Neutrophil (primary cell): ENCODE measurements around the gene TBL1XR1.

Source experiments
- H3K27ac ChIP-seq: fragments of 200-600 bp; sonication (generic); 2 replicates; pipeline ENCODE4 v1.5.1; 2016; ENCODE audit warnings: mild to moderate bottlenecking, moderate library complexity
- H3K27me3 ChIP-seq: fragments of 200-600 bp; sonication (generic); 2 replicates; pipeline ENCODE4 v1.6.0; 2016; ENCODE audit warnings: mild to moderate bottlenecking
- H3K36me3 ChIP-seq: fragments of 200-600 bp; sonication (generic); 2 replicates; pipeline ENCODE4 v1.5.1; 2017
- H3K4me1 ChIP-seq, 2 experiments: fragments of 200-600 bp in 1 of 2; sonication (generic) in 1 of 2; 1 replicate in 1 of 2; 2 replicates in 1 of 2; pipeline versions ENCODE4 v1.5.1 to v1.6.1; 2013 to 2016; ENCODE audit warnings: low read depth in 1 of 2, low read length in 1 of 2, mild to moderate bottlenecking in 1 of 2, moderate library complexity in 1 of 2; ENCODE audit not compliant: control insufficient read depth in 1 of 2, insufficient read depth in 1 of 2
- H3K4me3 ChIP-seq, 2 experiments: fragments of 200-600 bp in 1 of 2; sonication (generic) in 1 of 2; 1 replicate in 1 of 2; 2 replicates in 1 of 2; pipeline ENCODE4 v1.5.1; 2013 to 2016; ENCODE audit warnings: low read depth in 1 of 2, low read length in 1 of 2, mild to moderate bottlenecking in 1 of 2, moderate library complexity in 1 of 2
- H3K9me3 ChIP-seq: fragments of 200-600 bp; sonication (generic); 2 replicates; pipeline ENCODE4 v1.5.1; 2016
- CTCF ChIP-seq: fragments of 200-600 bp; sonication (generic); IDR thresholded peaks from 2 replicates; pipeline ENCODE4 v1.5.1; 2016; ENCODE audit warnings: antibody characterized with exemption

TBL1XR1 gene

GRCh38 chr3:177104299-177104992 is 92.8 kb downstream of the TBL1XR1 start:
- TF ChIP-seq CTCF = no peak
- Histone ChIP-seq H3K4me1 (peaks cover 11 to 13% of the 10 kb centered on the region in 2 experiments), H3K4me3 (no peak overlapping the region), H3K36me3 (no peaks in the 10 kb centered on the region), H3K27me3 (no peaks in the 10 kb centered on the region), H3K9me3 (no peaks in the 10 kb centered on the region), H3K27ac (no peak overlapping the region)

- no peaks in the 10 kb centered on the region for H3K27me3 ChIP-seq
- no peaks in the 10 kb centered on the region for H3K36me3 ChIP-seq
- TF ChIP-seq CTCF = no peak
- H3K27ac ChIP-seq = no peak overlapping the region
- H3K4me3 ChIP-seq = no peak overlapping the region
- H3K4me1 ChIP-seq = no peaks in the 10 kb centered on the region
- H3K9me3 ChIP-seq = no peaks in the 10 kb centered on the region
These were observed 94.7 kb downstream of the TBL1XR1 start for GRCh38 chr3:177102553-177102952.

- Histone ChIP-seq H3K4me1 (no peaks in the 10 kb centered on the region), H3K27ac (no peak overlapping the region), H3K36me3 (no peaks in the 10 kb centered on the region), H3K9me3 (no peaks in the 10 kb centered on the region), H3K4me3 (no peak overlapping the region), H3K27me3 (no peaks in the 10 kb centered on the region)
- no peak for TF ChIP-seq CTCF
These were observed 98.7 kb downstream of the TBL1XR1 start for GRCh38 chr3:177098551-177098950.

GRCh38 chr3:177096615-177097014 is 100.7 kb downstream of the TBL1XR1 start:
- Histone ChIP-seq H3K9me3 (no peaks in the 10 kb centered on the region), H3K4me1 (peaks cover 0 to 3% of the 10 kb centered on the region in 2 experiments), H3K36me3 (no peaks in the 10 kb centered on the region), H3K27me3 (no peaks in the 10 kb centered on the region), H3K27ac (peak overlapping the region; percentile 25), H3K4me3 (no peak overlapping the region)
- no peak for TF ChIP-seq CTCF

- Histone ChIP-seq H3K9me3 (no peaks in the 10 kb centered on the region), H3K4me3 (no peak overlapping the region), H3K4me1 (peaks cover 10 to 21% of the 10 kb centered on the region in 2 experiments), H3K36me3 (no peaks in the 10 kb centered on the region), H3K27ac (no peak overlapping the region), H3K27me3 (no peaks in the 10 kb centered on the region)
- TF ChIP-seq CTCF = no peak
These were observed 103.3 kb downstream of the TBL1XR1 start for GRCh38 chr3:177093966-177094365.
